K562 (cell line): ENCODE measurements around the gene SND1. TPM values are rescaled to one million over a fixed set of nuclear protein-coding genes. Genes with fewer than 3 reads are reported as not detected.
A peak's percentile ranks its signal among the peaks of the same experiment; 100 is the strongest.

Experiments used
- ATAC-seq: fragments of 200-7000 bp; cut with Tn5 transposase; 3 replicates; pipeline ENCODE4 v1.9.1; 2020; ENCODE audit warnings: moderate library complexity
- BruUV-seq: library from RNA; stranded (reverse); fragments of 400-500 nt; replicated peaks from 2 replicates; lab custom pipeline; 2021; lab: Mats Ljungman, UMichigan
- CTCF ChIA-PET: fragments of 300-600 bp; formaldehyde crosslinking; extraction: SDS; loops from one replicate; lab custom pipeline; 2021; ENCODE audit warnings: low intra/inter-chr PET ratio; lab: Yijun Ruan, JAX
- POLR2A ChIA-PET: fragments of 300-600, 350-650 bp; sonication (Branson Sonifier 250); formaldehyde crosslinking; extraction: SDS; loops from one replicate; lab custom pipeline; 2021; ENCODE audit warnings: antibody characterized with exemption, inconsistent platforms; lab: Yijun Ruan, JAX
- DNase-seq, 4 experiments: peaks; one replicate each; pipeline versions ENCODE4 v3.0.0 to v3.0.0-alpha.2; 2011 to 2018; ENCODE audit warnings: low spot score in 3 of 4, mixed read lengths in 3 of 4; ENCODE audit errors: extremely low read depth in 1 of 4
- FAIRE-seq: peaks from 2 replicates; lab custom pipeline; 2011; peaks lifted over from hg19 to GRCh38; lab: Jason Lieb, UNC
- H2AFZ ChIP-seq: 2 replicates; pipeline ENCODE4 v1.6.0; 2011; ENCODE audit warnings: low read depth, low read length, control low read depth, inconsistent platforms
- H3K27ac ChIP-seq: fragments of 200-600 bp; 3 replicates; pipeline ENCODE4 v1.8.0; 2011; ENCODE audit warnings: low read depth, mild to moderate bottlenecking, control low read depth, inconsistent platforms, low read length, moderate library complexity, mixed read lengths; ENCODE audit errors: extremely low read depth
- H3K27me3 ChIP-seq, 2 experiments: fragments of 300-600 bp in 1 of 2; 2 replicates in 1 of 2; 3 replicates in 1 of 2; pipeline versions ENCODE4 v1.6.0 to v1.8.0; 2011; ENCODE audit warnings: inconsistent platforms in 2 of 2, low read length in 2 of 2, mild to moderate bottlenecking in 1 of 2, mixed read lengths in 1 of 2, moderate library complexity in 1 of 2; ENCODE audit not compliant: control insufficient read depth in 2 of 2, insufficient read depth in 2 of 2
- H3K36me3 ChIP-seq: fragments of 300-600 bp; 3 replicates; pipeline ENCODE4 v1.8.0; 2011; ENCODE audit warnings: mild to moderate bottlenecking, low read length, inconsistent platforms; ENCODE audit not compliant: control insufficient read depth, insufficient read depth
- H3K4me1 ChIP-seq, 2 experiments: fragments of 200-600 bp in 1 of 2; replicated peaks in 1 of 2; 2 replicates in 1 of 2; 3 replicates in 1 of 2; pipeline versions ENCODE4 v1.5.1 to v1.8.0; 2011; ENCODE audit warnings: inconsistent platforms in 2 of 2, low read length in 2 of 2, mild to moderate bottlenecking in 1 of 2, mixed read lengths in 1 of 2, moderate library complexity in 1 of 2; ENCODE audit not compliant: control insufficient read depth in 2 of 2, insufficient read depth in 2 of 2
- H3K4me2 ChIP-seq: 2 replicates; pipeline ENCODE4 v1.6.1; 2011; ENCODE audit warnings: low read length, control low read depth, inconsistent platforms, mixed read lengths; ENCODE audit not compliant: insufficient read depth
- H3K4me3 ChIP-seq: fragments of 200-600 bp; sonication (generic), shearing (Covaris generic); 2 replicates; pipeline ENCODE4 v1.5.1; 2016; ENCODE audit warnings: control low read depth, inconsistent platforms
- H3K79me2 ChIP-seq: fragments of 200-600 bp; 3 replicates; pipeline ENCODE4 v1.8.0; 2011; ENCODE audit warnings: low read length, inconsistent platforms; ENCODE audit not compliant: control insufficient read depth, insufficient read depth
- H3K9ac ChIP-seq, 2 experiments: 2 replicates each; pipeline versions ENCODE4 v1.6.0 to v1.6.1; 2011; ENCODE audit warnings: low read depth in 2 of 2, low read length in 2 of 2, control low read depth in 1 of 2, inconsistent platforms in 1 of 2, mild to moderate bottlenecking in 1 of 2, mixed read lengths in 1 of 2; ENCODE audit not compliant: insufficient read depth in 1 of 2
- H3K9me1 ChIP-seq: one replicate; pipeline ENCODE4 v1.6.0; 2011; ENCODE audit warnings: inconsistent platforms, mild to moderate bottlenecking, low read length, moderate library complexity; ENCODE audit not compliant: control insufficient read depth, insufficient read depth
- H3K9me3 ChIP-seq: replicated peaks from 2 replicates; pipeline ENCODE4 v1.5.1; 2011; ENCODE audit warnings: low read depth, low read length, inconsistent platforms; ENCODE audit not compliant: control insufficient read depth, insufficient read depth
- H4K20me1 ChIP-seq: replicated peaks from 2 replicates; pipeline ENCODE4 v1.6.1; 2011; ENCODE audit warnings: low read length, inconsistent platforms, mixed read lengths; ENCODE audit not compliant: control insufficient read depth, insufficient read depth
- CCNT2 ChIP-seq: IDR thresholded peaks from 2 replicates; pipeline ENCODE4 v1.6.1; 2011; ENCODE audit warnings: borderline replicate concordance, low read depth, mild to moderate bottlenecking, moderate library complexity, mixed read lengths, low read length; ENCODE audit not compliant: insufficient read length; ENCODE audit errors: extremely low read depth
- CEBPB ChIP-seq: fragments of 450-650 bp; IDR thresholded peaks from 2 replicates; pipeline ENCODE4 v1.6.1; 2016; ENCODE audit warnings: missing genetic modification characterization, missing compliant biosample characterization
- CEBPG ChIP-seq, 3 experiments: fragments of 200-800 bp in 1 of 3; sonication (Bioruptor generic) in 1 of 3; sonication (generic) in 1 of 3; formaldehyde crosslinking in 1 of 3; IDR thresholded peaks in 2 of 3; conservative IDR thresholded peaks in 1 of 3; 2 replicates each; pipeline versions ENCODE4 v1.6.1 to v1.8.0; 2016 to 2022; ENCODE audit warnings: missing compliant biosample characterization in 2 of 3, missing genetic modification characterization in 2 of 3, mild to moderate bottlenecking in 1 of 3, missing genetic modification reagents in 1 of 3
- CSDE1 ChIP-seq, 2 experiments: fragments of 450-650 bp; IDR thresholded peaks; 2 replicates each; pipeline ENCODE4 v1.6.1; 2016; ENCODE audit warnings: mild to moderate bottlenecking in 1 of 2
- FOXP4 ChIP-seq: sonication (generic); formaldehyde crosslinking; IDR thresholded peaks from 2 replicates; pipeline ENCODE4 v1.8.0; 2022; ENCODE audit warnings: mild to moderate bottlenecking, missing genetic modification reagents, borderline replicate concordance
- GATAD2B ChIP-seq: fragments of 450-650 bp; IDR thresholded peaks from 2 replicates; pipeline ENCODE4 v1.6.1; 2017; ENCODE audit warnings: mild to moderate bottlenecking, borderline replicate concordance
- MEIS2 ChIP-seq: fragments of 450-650 bp; IDR thresholded peaks from 2 replicates; pipeline ENCODE4 v1.6.1; 2014; ENCODE audit warnings: mild to moderate bottlenecking; ENCODE audit not compliant: partially characterized antibody
- PBX2 ChIP-seq, 2 experiments: IDR thresholded peaks in 1 of 2; conservative IDR thresholded peaks in 1 of 2; 2 replicates each; pipeline ENCODE4 v1.6.1; 2016; ENCODE audit warnings: low read depth in 2 of 2, mild to moderate bottlenecking in 1 of 2, missing compliant biosample characterization in 1 of 2, missing genetic modification characterization in 1 of 2, moderate library complexity in 1 of 2
- PKNOX1 ChIP-seq: fragments of 450-650 bp; IDR thresholded peaks from 2 replicates; pipeline ENCODE4 v1.6.1; 2016
- POLR2H ChIP-seq: IDR thresholded peaks from 2 replicates; pipeline ENCODE4 v1.6.1; 2016; ENCODE audit warnings: missing genetic modification characterization, low read depth, mild to moderate bottlenecking, control low read depth, missing compliant biosample characterization, moderate library complexity
- SMARCE1 ChIP-seq: fragments of 450-650 bp; IDR thresholded peaks from 2 replicates; pipeline ENCODE4 v1.7.1; 2016; ENCODE audit warnings: mild to moderate bottlenecking
- TAF9B ChIP-seq: fragments of 450-650 bp; IDR thresholded peaks from 2 replicates; pipeline ENCODE4 v1.6.1; 2018; ENCODE audit warnings: mild to moderate bottlenecking; ENCODE audit not compliant: partially characterized antibody
- TAL1 ChIP-seq: fragments of 450-650 bp; IDR thresholded peaks from 2 replicates; pipeline ENCODE4 v1.6.1; 2016; ENCODE audit warnings: mild to moderate bottlenecking
- ZNF696 ChIP-seq: fragments of 250-450 bp; sonication (Bioruptor Pico); conservative IDR thresholded peaks from 2 replicates; pipeline ENCODE4 v1.4.0; 2020; ENCODE audit warnings: mild to moderate bottlenecking, moderate library complexity
- WGBS: fragments of 100-300 bp; shearing (Covaris generic); methylation state at CpG from one replicate; pipeline ENCODE4 v1.1.6; 2016; ENCODE audit warnings: low coverage, mixed read lengths; ENCODE audit not compliant: insufficient coverage; ENCODE audit errors: missing lambda C conversion rate; 5-methylcytosine and 5-hydroxymethylcytosine counted together
- in situ Hi-C: fragments of 300-500 bp; cut with MboI; formaldehyde crosslinking; loops from 4 replicates; pipeline ENCODE4 v1.15.0; 2018; ENCODE audit warnings: inconsistent platforms, mixed read lengths
- intact Hi-C: fragments of 100-400 bp; cut with micrococcal nuclease; formaldehyde crosslinking; loops from 2 replicates; pipeline ENCODE4 v1.14.2; 2022
- polyA plus RNA-seq, 8 experiments: library from polyadenylated mRNA; depleted of rRNA in 4 of 8; stranded (reverse) in 5 of 8; unstranded in 3 of 8; fragments of >200 nt; fragmentation: Nextera tagmentation in 2 of 8; fragmentation: Illumina TruSeq in 1 of 8; extraction: Ambion mirVana in 2 of 8; extraction: Trizol in 1 of 8; gene quantifications; 2 replicates each; pipeline versions ENCODE4 v1.2.1 to v1.2.3, GENCODE V29; 2011 to 2014; ENCODE audit warnings: inconsistent platforms in 1 of 8, missing spikeins in 1 of 8
- total RNA-seq, 7 experiments: library from RNA; depleted of rRNA in 6 of 7; stranded (reverse); fragments of >200 nt in 6 of 7; fragmentation: Illumina TruSeq in 2 of 7; extraction: Trizol in 2 of 7; gene quantifications; 2 replicates each; pipeline versions ENCODE4 v1.2.1 to v1.2.3, GENCODE V29; 2011 to 2021; ENCODE audit warnings: low replicate concordance in 1 of 7

SND1 gene
- total and polyA plus RNA-seq, 9 of the 15 experiments (the other 6 are each of a cell fraction or from before 2014, with no cell fraction given) = 46.5 to 307 (median 191) TPM

- Histone ChIP-seq H3K36me3 (peaks cover 64% of the 10 kb centered on the region), H3K79me2 (peaks cover 10% of the 10 kb centered on the region; the same call in 2 of the 3 replicates), H4K20me1 (no peaks in the 10 kb centered on the region), H3K9me1 (peaks cover 6% of the 10 kb centered on the region), H3K27ac (no peak overlapping the region), H3K9me3 (no peaks in the 10 kb centered on the region), H3K27me3 (no peaks in the 10 kb centered on the region), H3K9ac (no peak overlapping the region), H3K4me2 (no peak overlapping the region), H2AFZ (no peak overlapping the region), H3K4me1 (peaks cover 0 to 5% of the 10 kb centered on the region in 2 experiments; a peak in 1 of 5 replicates), H3K4me3 (no peak overlapping the region)
- no TSS peak for BruUV-seq
- FAIRE-seq (no peak), ATAC-seq (no peak), DNase-seq (no peak)
- in situ Hi-C loops (no loop called here), intact Hi-C loops (no loop called here)
- ChIA-PET CTCF (no interaction called here), POLR2A (interaction anchor here (0.8 to 1.3 kb wide), 5 partner anchors 9 to 31 kb away, joined by 3 to 5 read pairs (median 4); no protein-coding TSS in a partner anchor)
- WGBS = 30% methylated on average over 1 of the region's 1 CpG
- TF ChIP-seq PKNOX1 = peak; percentile 53
- no peak for TF ChIP-seq PBX2 (CRISPR knock-in tag; IDR thresholded peaks at IDR 0.05; ENCODE audit: low read depth)
- TF ChIP-seq PBX2 (tag; conservative IDR thresholded peaks at IDR 0.05; ENCODE audit: low read depth) = peak; percentile 77
- 0 out of 2 replicates have a peak, but pooled peaks have one; percentile 11 for TF ChIP-seq CEBPB (tag)
- TF ChIP-seq FOXP4 (CRISPR knock-in tag) = no peak
- no peak for TF ChIP-seq GATAD2B
- no peak for TF ChIP-seq CCNT2
- no peak for TF ChIP-seq POLR2H (tag)
- no peak for TF ChIP-seq TAL1
- no peak for TF ChIP-seq ZNF696 (CRISPR knock-in tag)
- no peak for TF ChIP-seq CSDE1 (IDR thresholded peaks at IDR 0.05)
- TF ChIP-seq CEBPG (CRISPR knock-in tag; IDR thresholded peaks at IDR 0.05) = no peak
- TF ChIP-seq CEBPG (tag; conservative IDR thresholded peaks at IDR 0.05 in 1 of 2, IDR thresholded peaks at IDR 0.05 in 1 of 2) = 0 out of 4 replicates have a peak, but pooled peaks of 1 of the 2 experiments have one; percentile 6
- TF ChIP-seq TAF9B = no peak
- peak; percentile 22; the same call in 1 of the 2 replicates for TF ChIP-seq SMARCE1
- TF ChIP-seq MEIS2 = peak; percentile 55
Observed at GRCh38 chr7:127865466-127865865, 213.5 kb downstream of the SND1 start.
